Measurements from ENCODE around the gene ANXA3. TPM values are rescaled to one million over a fixed set of nuclear protein-coding genes. Genes with fewer than 3 reads are reported as not detected.

Gene ANXA3
- polyA plus RNA-seq, 4 donors: 26.5 to 54.3 (median 45.1) TPM

Other genes starting within 250 kb of the ANXA3 start
- 10 to 100 TPM; 20.5 to 31.9 (median 27.4) TPM for gene BMP2K, start 224.6 kb downstream of the ANXA3 start, polyA plus RNA-seq (ENCODE audit: insufficient read length in 4 of 4)

Measured in right renal pelvis (tissue), 4 donors.